GM12873 (cell line): Measurements from ENCODE around the gene JPH2.

ENCODE experiments used
- CTCF ChIP-seq: IDR thresholded peaks from 2 replicates; pipeline ENCODE4 v1.5.1; 2012; ENCODE audit warnings: low read depth, mild to moderate bottlenecking, moderate library complexity, low read length, control low read depth; ENCODE audit not compliant: insufficient read depth; ENCODE audit errors: missing control alignments

JPH2 gene

GRCh38 chr20:44137266-44137801, 49.7 kb downstream of the JPH2 start:
- no peak for TF ChIP-seq CTCF

DNA sequence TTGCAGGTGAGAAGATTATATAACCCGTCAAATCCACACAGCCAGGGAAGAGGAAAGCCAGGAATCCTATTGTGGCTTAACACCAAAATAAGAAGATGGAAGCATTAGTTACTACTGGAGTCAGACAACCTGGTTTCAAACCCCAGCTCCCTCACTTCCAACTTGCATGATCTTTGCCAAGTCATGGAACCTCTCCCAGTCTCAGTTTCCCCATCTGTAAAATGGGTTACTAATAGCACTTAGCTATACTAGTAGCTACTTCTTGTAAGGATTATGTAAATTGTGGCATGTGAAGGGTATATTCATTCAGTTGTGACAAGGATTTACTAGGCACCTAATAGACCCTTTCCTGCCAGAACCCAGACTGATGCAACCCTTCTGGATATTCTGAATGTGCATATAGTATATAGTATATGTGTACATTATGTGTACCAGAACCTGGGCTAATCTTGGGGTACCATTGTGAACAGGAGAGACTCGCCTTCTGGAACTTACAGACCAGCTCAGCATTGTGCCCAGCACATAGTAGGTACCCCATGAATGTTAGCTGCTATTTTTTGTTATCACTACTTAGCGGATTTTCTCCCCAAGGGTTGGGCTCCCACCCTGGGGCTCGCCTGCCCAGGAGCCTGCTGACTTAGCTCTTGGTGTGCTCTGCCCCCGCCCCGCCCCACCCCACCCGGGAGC, 50.3 kb downstream of the JPH2 start:
- no peak for TF ChIP-seq CTCF

DNA sequence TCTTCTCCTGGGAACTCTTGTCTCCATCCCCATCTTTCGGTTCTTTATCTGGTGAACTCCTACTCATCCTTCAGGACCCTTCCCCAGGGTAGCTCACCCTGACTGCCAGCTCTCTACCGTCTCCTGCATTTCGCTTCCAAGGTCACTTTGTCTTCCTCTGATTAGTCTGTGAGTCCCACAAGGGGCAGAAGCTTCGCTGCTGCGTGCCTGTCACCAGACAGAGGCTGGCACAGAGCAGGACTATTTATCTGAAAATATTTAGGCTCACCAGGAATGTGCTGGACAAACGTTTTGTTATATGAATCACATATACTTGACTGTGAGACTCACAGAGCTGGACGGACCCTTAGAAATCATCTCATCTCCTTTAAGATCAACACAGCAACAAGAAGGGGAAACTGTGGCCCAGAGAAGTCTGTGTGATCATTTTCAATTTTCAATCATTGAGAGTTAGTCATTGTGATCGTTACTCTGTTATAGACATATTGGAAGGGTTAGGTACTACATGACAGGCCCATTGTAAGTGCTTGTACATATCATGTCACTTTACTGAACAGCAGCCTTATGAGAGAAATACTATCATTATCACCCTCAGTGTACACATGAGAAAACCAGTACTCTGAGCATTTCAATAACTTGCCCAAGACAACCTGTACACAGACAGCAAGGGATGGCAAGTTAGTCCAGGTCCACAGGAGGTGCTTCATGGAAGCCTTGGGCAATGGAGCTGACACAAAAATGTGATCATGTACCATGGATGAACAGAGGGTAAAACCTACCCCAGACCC, 51.4 kb downstream of the JPH2 start:
- TF ChIP-seq CTCF = no peak

GRCh38 chr20:44135012-44135412, 52.0 kb downstream of the JPH2 start:
- no peak for TF ChIP-seq CTCF

- TF ChIP-seq CTCF = no peak
Observed at GRCh38 chr20:44133424-44133823, 53.6 kb downstream of the JPH2 start.

DNA sequence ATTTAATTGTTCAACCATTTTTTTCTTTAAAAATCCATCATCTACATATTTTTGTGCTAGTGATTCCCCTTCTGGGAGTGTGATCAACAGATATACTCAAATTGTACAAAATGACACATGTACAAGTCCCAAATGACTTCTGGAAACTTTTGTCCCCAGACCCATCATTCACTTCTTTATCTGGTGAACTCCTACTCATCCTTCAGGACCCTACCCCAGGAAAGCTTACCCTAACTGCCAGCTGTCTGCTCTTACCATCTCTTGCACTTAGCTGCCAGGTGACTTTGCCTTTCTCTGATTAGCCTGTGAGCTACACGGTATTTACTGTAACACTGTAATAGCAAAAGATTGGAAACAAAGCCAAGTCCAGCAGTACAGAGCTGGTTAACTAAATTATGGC, 55.3 kb downstream of the JPH2 start:
- no peak for TF ChIP-seq CTCF

GRCh38 chr20:44129911-44130718, 56.9 kb downstream of the JPH2 start:
- no peak for TF ChIP-seq CTCF
